GM19099 (cell line): Measurements from ENCODE around the gene COQ3.
A peak's percentile ranks its signal among the peaks of the same experiment; 100 is the strongest.

Experiments
- POLR2A ChIP-seq: IDR thresholded peaks from 3 replicates; pipeline ENCODE4 v1.6.1; 2011; ENCODE audit warnings: low read depth; ENCODE audit not compliant: insufficient read length; ENCODE audit errors: extremely low read depth

COQ3 gene, protein sequence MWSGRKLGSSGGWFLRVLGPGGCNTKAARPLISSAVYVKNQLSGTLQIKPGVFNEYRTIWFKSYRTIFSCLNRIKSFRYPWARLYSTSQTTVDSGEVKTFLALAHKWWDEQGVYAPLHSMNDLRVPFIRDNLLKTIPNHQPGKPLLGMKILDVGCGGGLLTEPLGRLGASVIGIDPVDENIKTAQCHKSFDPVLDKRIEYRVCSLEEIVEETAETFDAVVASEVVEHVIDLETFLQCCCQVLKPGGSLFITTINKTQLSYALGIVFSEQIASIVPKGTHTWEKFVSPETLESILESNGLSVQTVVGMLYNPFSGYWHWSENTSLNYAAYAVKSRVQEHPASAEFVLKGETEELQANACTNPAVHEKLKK

DNA sequence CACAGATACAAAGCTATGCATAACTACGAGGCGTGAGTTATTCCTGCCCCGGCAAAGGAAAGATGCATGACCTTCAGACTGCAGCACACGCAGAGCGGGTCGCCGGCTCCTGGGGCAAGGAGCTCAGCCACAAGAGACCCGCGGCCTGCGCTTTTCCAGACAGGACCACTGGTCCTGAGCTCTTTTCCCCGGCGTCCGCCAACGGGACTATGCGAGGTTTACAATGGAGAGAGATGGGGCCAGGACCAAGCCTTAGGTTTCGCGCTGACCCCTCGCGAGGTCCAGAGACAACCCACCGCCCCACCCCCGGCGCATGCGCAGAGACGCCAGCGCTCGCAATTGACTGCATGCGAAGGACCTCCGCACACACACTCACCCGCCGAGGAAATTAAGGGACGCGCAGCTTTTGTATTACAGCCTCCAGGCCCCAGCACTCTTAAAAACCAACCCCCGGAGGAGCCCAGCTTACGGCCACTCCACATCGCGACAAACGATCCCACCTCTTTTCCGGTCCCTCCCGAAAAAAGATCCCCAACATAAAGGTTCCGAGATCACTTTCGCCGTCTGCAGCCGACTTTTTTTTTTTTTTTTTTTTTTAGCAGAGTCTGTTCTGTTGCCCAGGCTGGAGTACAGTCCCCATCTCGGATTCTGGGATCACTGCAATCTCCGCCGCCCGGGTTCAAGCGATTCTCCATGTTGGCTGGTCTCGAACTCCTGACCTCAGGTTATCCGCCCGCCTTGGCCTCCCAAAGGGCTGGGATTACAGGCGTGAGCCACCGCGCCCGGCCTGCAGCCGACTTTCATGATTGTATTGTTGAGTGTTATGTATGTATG lies at the start of gene COQ3:
TSS of gene COQ3 (minus strand) at position 498 of the 834 bp plus-strand sequence. CDS start at position 482, 16 bp downstream.
- TF ChIP-seq POLR2A, result peak; percentile 62

DNA sequence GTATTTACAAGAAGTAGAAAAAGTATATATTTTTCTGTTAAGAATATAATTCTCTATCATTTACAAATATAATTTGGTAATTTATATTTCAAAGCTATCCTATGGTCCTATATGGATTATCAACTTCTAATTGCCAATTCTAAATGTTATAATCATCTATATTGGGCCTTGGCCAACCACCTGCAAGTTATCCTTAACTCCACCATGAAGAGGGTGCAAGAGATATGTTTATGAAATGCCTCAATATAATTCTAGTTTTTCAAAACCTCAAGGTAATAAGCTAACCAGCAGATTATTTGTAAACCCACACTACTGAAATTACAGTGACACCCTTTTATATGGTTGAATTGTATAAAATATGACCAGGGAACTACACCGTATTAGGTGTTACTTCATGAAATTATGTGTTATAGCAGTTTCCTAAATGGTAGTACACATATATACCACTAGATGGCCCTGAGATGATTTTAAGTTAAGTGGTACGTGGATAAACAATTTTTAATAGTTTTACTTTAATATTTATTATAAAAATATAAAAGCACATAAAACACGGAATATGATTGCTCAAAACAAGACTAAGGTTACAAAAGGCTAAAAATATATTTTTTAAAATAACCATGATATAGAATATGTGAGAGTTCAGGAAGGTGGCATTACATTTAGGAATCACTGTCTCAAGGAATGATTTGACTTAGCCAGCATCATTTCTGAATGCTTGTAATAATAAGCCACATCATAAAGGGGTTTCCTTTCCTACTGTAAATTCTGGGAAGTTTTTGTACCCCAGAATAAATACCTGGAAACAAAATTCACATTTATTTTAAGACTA lies 40.9 kb upstream of the COQ3 start:
- TF ChIP-seq POLR2A, result no peak

DNA sequence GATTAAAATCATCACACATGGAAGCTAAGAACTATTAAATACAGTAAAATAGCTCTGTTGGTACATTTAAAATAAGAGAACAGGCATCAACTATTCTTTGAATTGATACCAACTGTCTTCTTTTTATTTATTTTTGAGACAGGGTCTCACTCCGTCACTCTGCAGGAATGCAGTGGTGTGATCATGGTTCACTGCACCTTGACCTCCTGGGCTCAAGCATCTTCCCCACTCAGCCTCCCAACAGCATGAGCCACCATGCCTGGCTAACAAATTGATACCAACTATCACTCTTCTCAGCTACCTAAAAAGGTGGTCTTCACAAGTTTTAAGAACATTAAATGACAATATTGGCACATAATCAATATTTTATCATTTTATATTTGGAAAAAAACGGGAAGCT lies 38.9 kb upstream of the COQ3 start:
- TF ChIP-seq POLR2A, result no peak

GRCh38 chr6:99431901-99432300 lies 37.9 kb upstream of the COQ3 start:
- no peak for TF ChIP-seq POLR2A

GRCh38 chr6:99427988-99428387 lies 34.0 kb upstream of the COQ3 start:
- TF ChIP-seq POLR2A, result no peak

DNA sequence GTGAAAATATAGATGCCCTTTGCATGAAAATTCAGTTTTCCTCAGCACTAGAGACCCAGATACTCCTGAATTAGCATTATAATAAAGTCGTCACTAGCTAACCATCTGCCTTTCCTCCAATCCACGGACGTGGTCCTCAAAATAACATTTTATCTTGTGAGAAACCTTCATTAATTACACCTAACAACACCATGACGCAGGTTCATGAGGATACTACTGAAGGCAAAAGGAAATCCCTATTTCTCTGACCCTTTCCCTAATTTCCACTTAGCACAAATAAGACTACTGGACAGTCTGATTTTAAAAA lies 32.4 kb upstream of the COQ3 start:
- no peak for TF ChIP-seq POLR2A

DNA sequence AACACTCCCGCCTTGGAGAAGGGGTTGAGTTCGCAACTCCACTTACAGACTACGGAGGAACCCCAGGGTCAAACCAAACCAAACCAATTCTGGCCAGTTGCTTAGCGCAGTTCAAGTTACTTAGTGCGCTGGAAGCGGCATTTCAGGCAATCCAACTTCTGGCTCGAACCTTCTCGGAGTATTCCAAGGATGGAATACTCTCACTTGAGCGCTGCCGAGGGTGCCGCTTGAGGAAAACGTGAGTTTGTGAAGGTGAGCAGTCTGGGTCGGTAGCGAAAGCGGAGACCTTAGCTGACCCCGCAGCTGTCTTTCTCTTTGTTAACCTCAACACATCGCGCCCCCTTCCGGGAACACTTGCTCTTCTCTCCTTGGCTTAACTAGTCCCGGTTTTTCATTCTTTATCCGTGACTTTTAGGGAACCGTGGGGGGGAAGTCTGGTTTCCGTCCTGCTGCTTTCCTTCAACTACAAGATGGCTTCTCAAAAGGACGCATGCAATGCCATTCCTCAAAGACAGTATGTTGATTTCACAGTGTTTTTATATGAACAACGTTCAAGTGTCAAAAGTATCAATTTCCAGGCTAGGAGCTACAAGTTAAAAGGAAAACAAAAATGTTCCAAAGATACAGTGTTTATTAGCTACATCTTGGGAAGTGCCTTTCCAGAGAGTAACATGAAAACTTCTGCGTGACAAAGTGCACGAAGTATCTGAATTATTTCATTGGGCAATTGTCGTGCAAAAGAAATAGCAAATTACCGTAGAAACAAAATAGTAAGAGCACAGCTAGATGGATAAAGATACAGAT lies 31.9 kb upstream of the COQ3 start:
- peak; percentile 19 for TF ChIP-seq POLR2A

DNA sequence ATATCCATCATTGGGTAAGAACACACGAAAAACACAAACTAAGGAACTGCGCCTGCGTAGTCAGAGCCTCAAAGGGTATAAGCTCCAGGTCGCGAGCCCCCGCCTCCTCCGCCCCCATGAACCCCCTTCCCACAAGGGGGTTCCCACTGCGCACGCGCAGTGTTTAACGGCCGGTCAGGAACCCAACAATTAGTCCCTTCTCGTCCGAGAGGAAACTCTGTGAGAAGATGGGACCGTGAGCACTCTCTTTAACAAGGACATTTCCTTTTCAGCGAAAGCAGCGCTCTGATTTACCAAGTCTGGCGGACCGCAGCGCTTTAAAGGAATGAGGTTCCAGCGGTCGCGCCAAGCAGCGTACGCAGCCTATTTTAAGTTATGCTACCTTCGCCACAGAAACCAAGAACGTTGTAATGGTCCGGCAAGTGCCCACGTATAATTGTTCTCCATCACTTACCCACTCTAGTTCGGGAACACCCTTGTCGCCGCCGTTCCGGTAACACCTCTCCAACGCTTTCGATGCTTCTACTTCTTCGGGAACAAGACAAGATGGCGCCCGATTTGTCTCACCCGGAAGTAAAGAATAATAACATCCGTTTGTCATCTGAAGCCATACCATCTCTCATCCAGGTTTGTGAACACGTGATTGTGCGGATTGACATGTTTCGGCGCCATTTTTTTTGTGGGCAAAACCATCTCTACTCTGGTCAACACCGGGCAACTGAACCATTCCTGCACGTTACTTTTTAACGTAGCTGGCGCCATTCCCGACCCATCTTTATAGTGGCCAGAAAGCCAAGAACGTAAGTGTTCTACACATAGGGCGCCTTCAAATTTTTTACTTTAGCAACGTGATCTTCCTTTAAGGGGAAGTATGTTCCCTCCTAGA lies 31.0 kb upstream of the COQ3 start, which contains the start of gene PNISR:
TSS of gene PNISR (minus strand) at position 548 of the 886 bp plus-strand sequence. CDS start 10,649 bp downstream, outside the sequence.
- TF ChIP-seq POLR2A, result peak; percentile 77

DNA sequence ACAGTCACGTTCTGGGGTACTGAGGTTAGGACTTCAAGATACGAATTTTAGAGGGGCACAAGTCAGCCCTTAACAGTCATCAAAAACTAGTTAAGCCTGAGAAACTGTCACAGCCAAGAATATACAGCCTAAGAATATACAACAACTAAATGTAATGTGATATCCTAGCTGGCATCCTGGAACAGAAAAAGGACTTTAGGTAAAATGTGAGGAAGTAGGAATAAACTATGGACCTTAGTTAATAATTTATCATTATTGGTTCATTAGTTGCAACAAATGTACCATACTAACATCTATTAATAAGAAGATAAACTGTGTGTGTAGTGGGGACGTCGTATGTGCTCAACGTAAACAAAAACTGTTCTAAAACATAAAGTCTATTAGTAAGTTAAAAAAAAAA lies 30.0 kb upstream of the COQ3 start:
- TF ChIP-seq POLR2A, result no peak

DNA sequence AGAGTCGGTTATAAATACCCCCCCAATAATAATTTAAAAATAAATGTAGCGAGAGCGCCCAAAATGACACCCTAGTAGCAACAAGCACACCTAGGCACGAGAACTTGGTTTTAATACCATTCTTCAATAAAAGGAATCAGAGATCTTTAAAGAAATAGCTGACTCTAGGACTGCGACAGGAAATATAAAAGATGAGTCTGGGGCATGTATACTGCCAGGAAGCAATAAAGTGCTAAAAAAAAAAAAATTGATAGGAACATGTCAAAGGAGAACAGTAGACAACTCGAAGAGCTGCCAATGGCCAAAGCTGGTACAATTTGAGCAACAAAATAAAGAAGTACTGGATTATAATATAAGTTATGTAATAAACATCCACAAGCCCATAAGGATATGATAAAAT lies 28.9 kb upstream of the COQ3 start:
- TF ChIP-seq POLR2A, result no peak

GRCh38 chr6:99416892-99417767 lies 23.1 kb upstream of the COQ3 start:
- TF ChIP-seq POLR2A, result no peak

DNA sequence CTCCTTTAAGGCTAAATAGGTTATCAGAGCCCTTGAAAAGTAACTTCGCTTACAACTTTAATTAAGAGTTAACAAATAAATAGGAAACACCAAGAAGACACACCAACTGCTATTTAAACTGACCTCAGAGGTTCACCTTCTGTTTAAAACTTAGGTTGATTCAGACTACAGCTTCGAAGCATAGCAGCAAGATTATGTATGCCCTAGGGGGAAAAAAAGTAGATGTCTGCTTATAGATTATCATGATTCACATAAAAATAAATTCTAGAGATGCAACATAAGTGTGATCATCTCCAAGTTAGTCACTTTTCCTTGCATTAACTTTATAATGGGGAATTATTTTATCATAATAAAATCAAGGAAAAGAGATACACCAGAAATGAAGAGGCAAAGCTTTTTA lies 22.2 kb upstream of the COQ3 start:
- TF ChIP-seq POLR2A, result no peak
